H1 (cell line): ENCODE data around the gene BHLHE23. TPM values are rescaled to one million over a fixed set of nuclear protein-coding genes. Genes with fewer than 3 reads are reported as not detected.

Experiments used
- CTCF ChIA-PET: fragments of 300-600 bp; sonication (Branson Sonifier 250); formaldehyde crosslinking; loops from one replicate; lab custom pipeline; 2021; ENCODE audit not compliant: partially characterized antibody; lab: Charles Lee
- POLR2A ChIA-PET: fragments of 300-600 bp; sonication (Branson Sonifier 250); formaldehyde crosslinking; loops from one replicate; lab custom pipeline; 2021; ENCODE audit warnings: inconsistent platforms; ENCODE audit not compliant: partially characterized antibody; lab: Charles Lee
- DNase-seq, 2 experiments: peaks; one replicate each; pipeline versions ENCODE4 v3.0.0 to v3.0.0-alpha.2; 2010 to 2022; ENCODE audit warnings: low spot score in 2 of 2, low read depth in 1 of 2, mixed read lengths in 1 of 2
- FAIRE-seq: peaks from 2 replicates; lab custom pipeline; 2011; peaks lifted over from hg19 to GRCh38; lab: Jason Lieb, UNC
- H2AFZ ChIP-seq: 2 replicates; pipeline ENCODE4 v1.8.1; 2012; ENCODE audit warnings: low read length, inconsistent platforms
- H2AK5ac ChIP-seq: 2 replicates; pipeline ENCODE4 v1.6.1; 2013; ENCODE audit warnings: low read depth, low read length
- H2BK120ac ChIP-seq: replicated peaks from 2 replicates; pipeline ENCODE3; 2013; ENCODE audit warnings: low read depth, low read length, inconsistent platforms
- H2BK12ac ChIP-seq: 2 replicates; pipeline ENCODE4 v1.6.1; 2013; ENCODE audit warnings: low read depth, low read length
- H2BK15ac ChIP-seq: 2 replicates; pipeline ENCODE4 v1.6.1; 2013; ENCODE audit warnings: low read length
- H2BK20ac ChIP-seq: 2 replicates; pipeline ENCODE4 v1.6.1; 2013; ENCODE audit warnings: low read length
- H2BK5ac ChIP-seq: 2 replicates; pipeline ENCODE4 v1.6.1; 2013; ENCODE audit warnings: low read depth, low read length
- H3K14ac ChIP-seq: 2 replicates; pipeline ENCODE4 v1.6.1; 2013; ENCODE audit warnings: inconsistent platforms; ENCODE audit not compliant: insufficient read length
- H3K18ac ChIP-seq: 2 replicates; pipeline ENCODE4 v1.6.1; 2013; ENCODE audit warnings: low read length; ENCODE audit errors: extremely low read depth
- H3K23ac ChIP-seq: 2 replicates; pipeline ENCODE4 v1.6.1; 2013; ENCODE audit warnings: inconsistent platforms; ENCODE audit not compliant: insufficient read length
- H3K23me2 ChIP-seq: 2 replicates; pipeline ENCODE4 v1.6.1; 2013; ENCODE audit warnings: low read depth, low read length
- H3K27ac ChIP-seq: 2 replicates; pipeline ENCODE4 v1.6.1; 2011; ENCODE audit warnings: low read depth, low read length, inconsistent platforms
- H3K27me3 ChIP-seq, 4 experiments: replicated peaks in 1 of 4; 1 replicate in 1 of 4; 2 replicates in 3 of 4; pipeline versions ENCODE4 v1.6.1 to v1.8.1; 2011 to 2013; ENCODE audit warnings: low read length in 3 of 4, mild to moderate bottlenecking in 3 of 4, inconsistent platforms in 2 of 4, mixed read lengths in 2 of 4, moderate library complexity in 1 of 4; ENCODE audit not compliant: control insufficient read depth in 3 of 4, insufficient read depth in 3 of 4; ENCODE audit errors: extremely low read depth in 1 of 4
- H3K36me3 ChIP-seq, 4 experiments: 2 replicates each; pipeline versions ENCODE4 v1.6.1 to v1.8.1; 2011 to 2013; ENCODE audit warnings: mild to moderate bottlenecking in 4 of 4, low read length in 3 of 4, moderate library complexity in 2 of 4, control low read depth in 1 of 4, inconsistent platforms in 1 of 4; ENCODE audit not compliant: insufficient read depth in 4 of 4, control insufficient read depth in 2 of 4
- H3K4ac ChIP-seq: replicated peaks from 2 replicates; pipeline ENCODE3; 2013; ENCODE audit warnings: low read length, low read depth, mixed read lengths, inconsistent platforms; ENCODE audit not compliant: insufficient read length
- H3K4me1 ChIP-seq, 4 experiments: replicated peaks in 1 of 4; 1 replicate in 1 of 4; 2 replicates in 3 of 4; pipeline versions ENCODE4 v1.6.1 to v1.8.1; 2011 to 2013; ENCODE audit warnings: low read length in 3 of 4, inconsistent platforms in 2 of 4, mixed read lengths in 1 of 4; ENCODE audit not compliant: insufficient read depth in 4 of 4, control insufficient read depth in 3 of 4
- H3K4me2 ChIP-seq, 2 experiments: 2 replicates each; pipeline versions ENCODE4 v1.6.1 to v1.8.1; 2011 to 2013; ENCODE audit warnings: low read depth in 2 of 2, low read length in 2 of 2, control low read depth in 1 of 2, inconsistent platforms in 1 of 2, mild to moderate bottlenecking in 1 of 2; ENCODE audit not compliant: insufficient read depth in 1 of 2
- H3K4me3 ChIP-seq, 4 experiments: fragments of 200-600, 300-600 bp in 1 of 4; sonication (generic), shearing (Covaris generic), sonication (Bioruptor Twin) in 1 of 4; 2 replicates each; pipeline versions ENCODE4 v1.5.1 to v1.8.1; 2011 to 2016; ENCODE audit warnings: low read length in 4 of 4, low read depth in 3 of 4, control low read depth in 2 of 4, inconsistent platforms in 2 of 4, mild to moderate bottlenecking in 2 of 4, mixed read lengths in 1 of 4, moderate library complexity in 1 of 4; ENCODE audit not compliant: insufficient read depth in 2 of 4; ENCODE audit errors: extremely low read depth in 1 of 4
- H3K56ac ChIP-seq: replicated peaks from 2 replicates; pipeline ENCODE3; 2013; ENCODE audit warnings: low read depth, mild to moderate bottlenecking, mixed read lengths, low read length, inconsistent platforms; ENCODE audit not compliant: insufficient read length
- H3K79me1 ChIP-seq: 2 replicates; pipeline ENCODE4 v1.6.1; 2013; ENCODE audit warnings: low read depth, low read length, control low read depth
- H3K79me2 ChIP-seq, 2 experiments: 2 replicates each; pipeline versions ENCODE4 v1.6.1 to v1.8.1; 2012 to 2013; ENCODE audit warnings: low read length in 2 of 2, mild to moderate bottlenecking in 2 of 2, inconsistent platforms in 1 of 2; ENCODE audit not compliant: insufficient read depth in 2 of 2, control insufficient read depth in 1 of 2
- H3K9ac ChIP-seq, 4 experiments: replicated peaks in 1 of 4; 1 replicate in 1 of 4; 2 replicates in 3 of 4; pipeline versions ENCODE4 v1.6.1 to v1.8.1; 2011 to 2013; ENCODE audit warnings: low read depth in 3 of 4, low read length in 3 of 4, control low read depth in 2 of 4, mild to moderate bottlenecking in 2 of 4, moderate library complexity in 2 of 4, inconsistent platforms in 1 of 4; ENCODE audit errors: extremely low read depth in 1 of 4
- H3K9me3 ChIP-seq, 2 experiments: 2 replicates each; pipeline versions ENCODE4 v1.6.1 to v1.8.1; 2012 to 2013; ENCODE audit warnings: mild to moderate bottlenecking in 2 of 2, moderate library complexity in 2 of 2, control low read depth in 1 of 2, inconsistent platforms in 1 of 2, low read depth in 1 of 2, low read length in 1 of 2, mixed read lengths in 1 of 2; ENCODE audit not compliant: insufficient read depth in 2 of 2
- H4K20me1 ChIP-seq, 2 experiments: replicated peaks in 1 of 2; 2 replicates each; pipeline versions ENCODE3 to v1.8.1; 2011 to 2013; ENCODE audit warnings: inconsistent platforms in 2 of 2, low read length in 2 of 2, mild to moderate bottlenecking in 1 of 2; ENCODE audit not compliant: insufficient read depth in 2 of 2, control insufficient read depth in 1 of 2
- H4K5ac ChIP-seq: 2 replicates; pipeline ENCODE4 v1.6.1; 2013; ENCODE audit warnings: low read length, low read depth, mixed read lengths, inconsistent platforms; ENCODE audit not compliant: insufficient read length
- H4K8ac ChIP-seq: 2 replicates; pipeline ENCODE4 v1.8.0; 2013; ENCODE audit warnings: mild to moderate bottlenecking, moderate library complexity, low read length, inconsistent platforms; ENCODE audit not compliant: insufficient read depth; ENCODE audit errors: extremely low read depth
- H4K91ac ChIP-seq: replicated peaks from 2 replicates; pipeline ENCODE3; 2013; ENCODE audit warnings: low read length, mixed read lengths, inconsistent platforms; ENCODE audit not compliant: insufficient read length
- BACH1 ChIP-seq: IDR thresholded peaks from 2 replicates; pipeline ENCODE4 v1.6.1; 2012; ENCODE audit warnings: low read length, improper control_type of control experiment
- CBX8 ChIP-seq: fragments of 300-800, 300-1000 bp; sonication (generic); IDR thresholded peaks from 2 replicates; pipeline ENCODE4 v1.7.1; 2016; ENCODE audit warnings: low read depth, low read length, borderline replicate concordance
- EGR1 ChIP-seq: IDR thresholded peaks from 2 replicates; pipeline ENCODE4 v1.6.1; 2011; ENCODE audit warnings: low read depth, low read length, borderline replicate concordance
- GTF2F1 ChIP-seq: IDR thresholded peaks from 2 replicates; pipeline ENCODE4 v1.6.1; 2012; ENCODE audit warnings: low read depth, low read length, improper control_type of control experiment, borderline replicate concordance
- SIX5 ChIP-seq: IDR thresholded peaks from 2 replicates; pipeline ENCODE4 v1.6.1; 2011; ENCODE audit warnings: mild to moderate bottlenecking, low read depth, low read length
- TAF7 ChIP-seq: optimal IDR thresholded peaks from 2 replicates; pipeline ENCODE3; 2011; ENCODE audit warnings: low read depth, mild to moderate bottlenecking, inconsistent platforms, low read length, moderate library complexity, borderline replicate concordance
- WGBS, 2 experiments: shearing (Covaris generic) in 1 of 2; methylation state at CpG; one replicate each; pipeline versions ENCODE4 v1.1.6 to v1.1.7; 2013 to 2015; ENCODE audit warnings: low lambda C conversion rate in 2 of 2, mixed read lengths in 2 of 2, inconsistent platforms in 1 of 2, low coverage in 1 of 2, missing lambda C conversion rate in 1 of 2; ENCODE audit not compliant: insufficient replicate concordance in 2 of 2, insufficient coverage in 1 of 2, insufficient read length in 1 of 2; ENCODE audit errors: extremely low coverage in 1 of 2, missing lambda C conversion rate in 1 of 2; 5-methylcytosine and 5-hydroxymethylcytosine counted together
- polyA plus RNA-seq, 7 experiments: library from polyadenylated mRNA; depleted of rRNA in 3 of 7; stranded (reverse) in 5 of 7; unstranded in 2 of 7; fragments of >200 nt in 5 of 7; fragments of 200-250 nt in 2 of 7; gene quantifications; 1 replicate in 5 of 7; 2 replicates in 1 of 7; 4 replicates in 1 of 7; pipeline versions ENCODE4 v1.2.1 to v1.2.3, GENCODE V29; 2011 to 2013; ENCODE audit warnings: missing spikeins in 2 of 7, mixed read lengths in 2 of 7
- total RNA-seq: library from RNA; stranded (reverse); fragmentation: NEBNext Ultra II Directional; extraction: Animal tissue kit (Norgen Biotek cat#: 25700); gene quantifications from 2 replicates; pipeline ENCODE4 v1.2.1, GENCODE V29; 2021

Gene BHLHE23
- total and polyA plus RNA-seq, 2 of the 8 experiments (the other 6 are each of a cell fraction or from before 2014, with no cell fraction given): 0.47 TPM; not detected in 1

DNA sequence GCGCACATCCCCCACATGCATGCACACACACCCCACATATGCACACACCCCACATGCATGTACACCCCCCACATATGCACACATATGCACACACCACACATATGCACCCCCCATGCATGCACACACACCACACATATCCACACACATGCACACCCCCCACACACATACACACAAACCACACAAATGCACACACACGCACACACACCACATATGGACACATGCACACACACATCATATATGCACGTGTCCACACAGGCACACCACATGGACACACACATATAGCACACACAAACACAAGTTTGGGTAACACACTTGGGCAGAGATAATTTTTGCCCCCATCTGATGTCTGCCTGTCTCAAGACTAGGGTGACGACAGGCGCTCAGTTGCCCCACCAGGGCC, 8.3 kb downstream of the BHLHE23 start:
- no peak for TF ChIP-seq TAF7
- no peak for TF ChIP-seq BACH1
- no peak for TF ChIP-seq CBX8
- TF ChIP-seq EGR1: no peak
- TF ChIP-seq SIX5: no peak
- TF ChIP-seq GTF2F1: no peak
- Histone ChIP-seq H3K36me3 (no peaks in the 10 kb centered on the region), H3K4me1 (peaks cover 0 to 14% (median 8%) of the 10 kb centered on the region in 4 experiments; a peak in 6 of 7 replicates), H3K79me1 (no peaks in the 10 kb centered on the region), H2AK5ac (0 out of 2 replicates have a peak overlapping the region, but pooled peaks have one; percentile 96), H3K4ac (no peak overlapping the region), H2BK5ac (no peak overlapping the region), H2BK12ac (no peak overlapping the region), H2BK20ac (0 out of 2 replicates have a peak overlapping the region, but pooled peaks have one; percentile 5), H3K14ac (no peak overlapping the region), H3K27me3 (peaks cover 4 to 19% (median 18%) of the 10 kb centered on the region in 4 experiments), H3K27ac (no peak overlapping the region), H3K9ac (no peak overlapping the region), H2BK120ac (no peak overlapping the region), H2BK15ac (peak overlapping the region; percentile 20; the same call in 1 of the 2 replicates), H4K8ac (no peak overlapping the region), H3K56ac (no peak overlapping the region), H3K9me3 (no peaks in the 10 kb centered on the region), H4K20me1 (peaks cover 0 to 4% of the 10 kb centered on the region in 2 experiments), H3K23ac (no peak overlapping the region), H3K4me2 (no peak overlapping the region), H3K4me3 (no peak overlapping the region), H2AFZ (no peak overlapping the region), H4K91ac (no peak overlapping the region), H3K79me2 (no peaks in the 10 kb centered on the region), H3K23me2 (no peaks in the 10 kb centered on the region; the same call in 1 of the 2 replicates), H4K5ac (no peak overlapping the region), H3K18ac (no peak overlapping the region)
- CTCF ChIA-PET: interaction anchor here (2.3 kb wide), 1 partner anchor 11 kb away, joined by 6 read pairs; no protein-coding TSS in a partner anchor
- DNase-seq (no peak), FAIRE-seq (no peak)
- POLR2A ChIA-PET: interaction anchor here (1.7 kb wide), 1 partner anchor 62 kb away, joined by 6 read pairs; no protein-coding TSS in a partner anchor
- WGBS, 2 experiments: 82% methylated on average over 5 of the region's 5 CpGs; no CpG with 5 or more reads in 1 of the 2 experiments
